Limb (tissue), 2 donors: ENCODE data around the gene BNC2.

ENCODE experiments used
- DNase-seq, 2 donors: peaks; one replicate each; pipeline ENCODE4 v3.0.0-alpha.2; 2016; ENCODE audit errors: extremely low spot score in 2 of 2

BNC2 gene

DNA sequence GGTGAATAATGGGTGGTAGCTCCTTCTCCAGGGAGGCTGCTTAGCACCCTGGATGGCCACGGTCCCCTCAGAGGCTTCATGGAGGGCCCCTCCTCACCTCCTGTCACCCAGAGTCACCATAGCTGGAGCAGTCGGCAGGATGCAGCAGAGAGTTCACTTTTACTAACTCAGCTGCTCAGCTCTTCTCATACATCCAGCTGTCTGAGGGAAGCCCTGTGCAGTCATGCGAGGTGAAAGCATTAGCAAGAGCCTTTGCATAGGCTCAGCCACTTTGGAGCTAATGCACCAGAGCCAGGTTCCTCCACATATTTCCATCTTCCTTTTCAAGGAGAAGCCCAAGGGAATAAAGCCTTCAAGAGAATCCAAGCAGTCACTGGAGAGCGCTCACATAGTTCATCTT, 499.2 kb downstream of the BNC2 start:
- peak in 1 of 2 donors; percentile 7 for DNase-seq

DNA sequence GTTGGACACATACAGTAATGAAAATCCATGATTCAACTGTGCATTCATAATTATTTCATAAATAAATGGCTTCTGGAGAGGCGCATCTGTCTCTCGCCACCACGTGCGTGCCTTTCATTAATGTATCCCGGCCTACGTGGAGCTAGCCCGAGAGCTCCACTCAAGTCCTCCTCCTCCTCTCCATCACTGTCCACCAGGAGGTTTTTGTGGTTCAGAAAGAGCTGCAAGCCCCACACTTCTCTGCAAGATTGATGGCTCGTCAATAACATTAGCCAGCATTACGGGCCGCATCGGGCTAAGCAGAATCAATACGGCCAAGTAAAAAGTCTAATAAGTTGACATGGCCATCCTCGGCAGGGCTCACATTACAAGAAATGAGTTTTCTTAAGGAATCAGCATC, 499.8 kb downstream of the BNC2 start:
- no peak for DNase-seq

DNA sequence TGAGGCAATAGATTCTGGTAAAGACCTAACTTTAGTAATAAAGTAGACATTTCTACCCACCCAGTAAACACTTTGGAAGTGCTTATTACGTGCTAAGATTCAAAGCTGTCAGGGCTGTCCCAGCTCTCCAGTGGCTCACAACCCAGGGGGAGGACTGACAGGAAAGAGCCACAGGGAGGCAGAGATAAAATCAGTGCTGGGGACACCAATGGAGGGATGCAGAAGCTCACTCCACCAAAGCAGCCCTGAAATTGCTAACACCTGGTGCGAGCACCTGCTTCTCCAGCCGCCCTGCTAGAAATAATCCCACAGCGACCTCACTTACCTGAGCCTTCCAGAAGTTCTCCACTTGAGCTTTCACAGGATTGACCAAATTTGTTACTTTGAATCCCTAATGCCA, 501.0 kb downstream of the BNC2 start:
- no peak for DNase-seq

DNA sequence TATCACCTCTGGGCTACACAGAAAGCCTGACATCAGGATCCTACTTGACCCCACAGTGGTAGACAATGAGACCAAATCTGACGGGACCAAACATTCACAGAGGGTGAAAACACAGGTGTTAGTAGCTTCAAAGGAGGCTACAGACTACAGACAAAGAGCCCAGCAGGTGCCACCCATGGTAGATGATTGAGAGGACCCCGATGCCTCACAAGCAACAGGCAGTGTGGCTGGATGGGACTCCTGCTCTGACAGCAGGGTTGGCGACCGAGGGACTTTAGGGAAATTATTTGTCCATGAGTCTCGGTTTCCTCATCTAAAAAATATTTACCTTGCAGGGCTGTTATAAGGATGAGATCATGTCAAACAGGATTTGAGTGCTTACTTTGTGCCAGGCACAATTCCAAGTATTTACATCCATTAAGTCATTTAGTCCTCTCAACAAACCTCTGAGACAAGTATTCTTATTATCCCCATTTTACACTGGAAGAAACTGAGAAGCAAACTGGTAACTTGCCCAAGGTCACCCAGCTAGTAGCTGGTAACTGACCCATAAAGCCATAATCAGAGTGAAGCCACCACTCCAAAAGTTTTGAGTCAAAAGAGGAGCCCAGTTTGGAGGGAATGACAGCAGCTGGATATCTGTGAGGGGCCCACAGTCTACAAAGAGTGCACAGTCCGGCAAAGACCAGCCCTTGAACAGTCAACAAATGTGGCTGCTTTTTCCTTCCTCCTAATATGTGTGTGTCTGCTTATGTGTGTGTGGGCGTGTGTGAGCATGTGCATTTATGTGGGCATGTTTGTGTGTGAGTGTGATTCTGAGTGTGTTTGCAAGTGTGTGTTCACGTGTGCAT, 502.0 kb downstream of the BNC2 start:
- DNase-seq = no peak

DNA sequence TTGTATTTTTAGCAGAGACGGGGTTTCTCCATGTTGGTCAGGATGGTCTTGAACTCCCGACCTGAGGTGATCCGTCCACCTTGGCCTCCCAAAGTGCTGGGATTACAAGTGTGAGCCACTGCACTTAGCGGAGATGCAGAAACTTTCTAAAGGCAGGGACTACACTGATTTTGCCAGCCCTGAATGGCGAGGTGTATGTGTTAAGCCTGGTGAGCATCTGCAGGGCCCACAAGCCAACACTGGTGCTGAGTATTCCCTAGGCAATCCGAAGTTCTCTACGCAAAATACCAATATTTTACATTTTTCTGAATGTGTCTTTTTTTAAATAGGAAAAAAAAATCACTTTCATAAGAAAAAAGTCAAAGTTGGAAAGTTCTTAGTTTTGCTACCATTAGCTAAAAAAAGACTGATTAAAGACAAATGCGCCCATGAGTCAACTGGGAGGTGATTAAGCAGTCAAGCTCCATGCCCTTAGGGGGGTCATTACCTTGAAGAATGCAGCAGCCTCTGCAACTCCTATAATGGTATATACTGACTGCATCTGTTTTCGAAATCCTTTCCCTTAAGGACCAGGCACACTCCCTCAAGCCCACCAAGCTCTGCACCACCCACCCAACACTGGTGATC, 502.8 kb downstream of the BNC2 start:
- DNase-seq = no peak

DNA sequence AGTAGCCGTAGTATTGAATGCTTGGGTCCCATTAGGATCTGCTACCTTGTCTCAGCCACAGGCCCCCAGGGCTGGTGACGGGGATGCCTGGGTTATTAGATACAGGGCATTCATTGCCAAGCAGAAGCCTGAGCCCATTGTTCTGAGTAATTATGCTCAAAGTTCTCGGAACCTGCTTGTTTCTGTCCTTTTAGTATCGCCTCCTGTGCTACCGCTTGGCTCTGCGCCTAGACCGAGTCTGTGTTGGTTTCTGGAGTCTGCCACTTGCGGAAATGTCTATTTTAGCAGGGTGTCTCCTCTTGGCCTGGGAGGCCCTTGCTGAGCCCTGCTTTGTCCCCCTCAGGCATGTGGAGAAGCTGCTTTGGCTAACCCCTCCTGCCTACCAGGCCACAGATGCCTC, 506.1 kb downstream of the BNC2 start:
- no peak for DNase-seq

DNA sequence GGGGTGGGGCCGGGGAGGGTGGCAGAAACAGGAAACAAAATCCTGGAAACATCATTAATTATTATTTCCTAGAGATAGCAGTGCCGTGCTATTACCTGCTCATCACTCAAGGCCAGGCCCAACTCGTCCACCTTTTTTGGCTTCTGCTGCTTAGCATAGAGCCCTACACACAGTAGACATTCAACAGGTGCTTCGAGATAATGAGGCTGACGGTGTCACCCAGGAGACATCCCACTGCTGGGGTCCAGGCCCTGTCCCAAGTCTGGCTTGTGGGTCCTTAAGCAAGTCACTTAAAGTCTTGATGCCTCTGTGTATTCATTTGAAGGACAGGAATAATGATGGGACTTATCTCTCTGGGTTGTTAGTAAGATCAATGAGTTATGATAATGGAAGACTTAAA, 506.6 kb downstream of the BNC2 start:
- DNase-seq = no peak

DNA sequence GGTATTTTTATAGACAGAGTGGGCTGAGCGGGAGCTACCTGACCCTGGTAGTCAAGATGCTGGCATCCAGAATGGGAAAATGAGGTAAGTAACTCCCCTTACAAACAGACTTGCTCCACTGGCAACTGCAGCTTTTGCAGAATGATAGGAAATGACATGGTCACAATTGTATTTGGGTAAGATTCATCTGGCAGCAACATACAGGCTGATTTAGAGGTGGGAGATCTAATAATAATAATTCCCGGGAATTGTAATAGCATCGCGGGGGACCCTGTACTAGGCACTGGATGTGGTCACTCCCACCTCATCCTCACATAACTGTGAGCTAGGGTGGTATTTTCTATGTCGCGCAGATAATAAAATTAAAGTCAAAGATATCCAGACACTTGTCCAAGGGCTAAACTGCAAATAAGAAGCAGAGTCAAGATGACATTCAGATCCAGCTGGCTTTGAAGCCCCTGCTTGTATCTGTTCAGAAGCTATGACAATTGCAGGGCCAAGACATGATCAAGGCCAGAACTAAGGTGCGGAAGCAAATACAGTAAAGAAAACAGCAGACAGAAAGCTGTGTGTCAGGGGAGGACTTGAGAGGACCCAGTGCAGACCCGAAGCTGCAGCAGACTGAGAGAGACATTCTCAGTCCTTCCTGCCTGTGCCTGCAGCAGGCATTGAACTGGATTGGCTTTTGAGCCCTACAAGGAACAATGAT, 507.2 kb downstream of the BNC2 start:
- DNase-seq = no peak

DNA sequence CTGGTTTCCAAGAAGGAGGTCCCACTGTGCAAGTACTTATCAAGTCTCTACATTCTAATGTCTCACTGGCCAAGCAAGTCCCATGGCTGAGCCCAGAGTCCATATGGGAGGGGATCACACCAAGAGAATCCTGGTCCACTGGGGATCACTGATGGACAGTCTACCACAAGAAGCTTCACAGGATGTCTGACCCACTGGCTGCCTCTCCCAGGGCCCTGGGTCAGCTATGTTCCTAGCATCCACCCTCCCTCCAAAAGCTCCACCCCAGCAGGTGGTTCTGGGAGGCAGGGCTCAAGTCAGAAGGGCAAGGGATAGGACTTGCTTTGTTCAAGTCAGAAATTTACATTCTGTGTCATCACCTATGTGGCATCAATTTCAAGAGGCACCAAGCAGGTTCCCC, 508.5 kb downstream of the BNC2 start:
- DNase-seq = no peak

DNA sequence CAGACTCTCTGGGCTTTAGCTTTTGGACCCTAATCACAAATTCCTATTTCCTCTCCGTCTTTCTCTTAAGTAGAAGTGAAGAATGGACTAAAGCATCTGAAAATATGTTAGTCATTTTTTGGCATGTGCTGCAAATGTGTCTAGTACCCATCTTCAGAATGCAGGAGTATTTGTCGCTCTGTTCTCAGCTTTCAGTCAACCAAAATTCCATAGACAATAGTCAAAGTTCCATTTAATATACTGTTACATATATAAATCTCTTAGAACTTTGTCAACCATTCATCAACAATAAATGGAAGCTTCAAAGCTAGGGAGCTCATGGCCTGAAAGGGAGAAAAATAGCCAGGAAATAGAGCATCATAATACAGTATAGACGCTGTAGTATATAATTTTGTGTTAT, 509.4 kb downstream of the BNC2 start:
- DNase-seq = no peak

DNA sequence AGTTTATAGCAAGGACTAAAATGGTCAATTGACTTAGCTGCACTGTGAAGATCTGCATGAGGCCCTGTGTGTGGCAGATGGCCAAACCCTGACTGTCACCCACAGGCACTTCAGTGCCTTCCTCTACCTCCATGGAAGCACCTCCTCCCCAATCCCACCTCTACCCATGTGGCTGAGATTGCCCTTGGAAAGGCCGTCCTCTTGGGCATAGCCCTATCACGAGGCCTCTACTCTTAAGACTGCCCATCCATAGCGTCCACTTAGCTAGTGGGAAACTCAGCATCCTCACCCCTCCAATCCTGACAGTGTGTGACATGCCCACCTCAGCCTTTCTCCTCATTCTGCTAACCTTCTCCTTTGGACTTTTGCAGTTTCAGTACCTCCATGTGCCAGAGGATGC, 510.2 kb downstream of the BNC2 start:
- DNase-seq = no peak
